Naive B cell (primary cell): ENCODE results near the gene LGALS9. TPM values are rescaled to one million over a fixed set of nuclear protein-coding genes. Genes with fewer than 3 reads are reported as not detected.
"Not testable (repeated sequence)": the region's sequence is repeated elsewhere in the genome, so short reads cannot be mapped to it uniquely, and the experiment has no call there.

Source experiments
- ATAC-seq, 2 donors: fragments of 150-1000 bp; cut with Tn5 transposase; 2 replicates each; pipeline ENCODE4 v1.10.0; 2021; ENCODE audit warnings: low read depth in 2 of 2, mild to moderate bottlenecking in 2 of 2, moderate library complexity in 2 of 2
- DNase-seq: peaks from one replicate; pipeline ENCODE4 v3.0.0; 2022
- H3K27ac Mint-ChIP-seq, 6 donors: one replicate each; pipeline ENCODE4 v1.8.0; 2020 to 2022; ENCODE audit warnings: mild to moderate bottlenecking in 6 of 6, mixed read lengths in 6 of 6, moderate library complexity in 5 of 6, inconsistent platforms in 2 of 6
- H3K27me3 Mint-ChIP-seq, 3 donors: one replicate each; pipeline ENCODE4 v1.8.0; 2021 to 2022; ENCODE audit warnings: mixed read lengths in 3 of 3, mild to moderate bottlenecking in 1 of 3
- H3K36me3 Mint-ChIP-seq, 2 donors: one replicate each; pipeline ENCODE4 v1.8.0; 2020 to 2022; ENCODE audit warnings: mixed read lengths in 2 of 2, inconsistent platforms in 1 of 2, mild to moderate bottlenecking in 1 of 2
- H3K4me1 Mint-ChIP-seq, 3 donors: one replicate each; pipeline ENCODE4 v1.8.0; 2020 to 2022; ENCODE audit warnings: mixed read lengths in 3 of 3, inconsistent platforms in 1 of 3, mild to moderate bottlenecking in 1 of 3, moderate library complexity in 1 of 3
- H3K4me3 Mint-ChIP-seq, 8 donors: one replicate each; pipeline ENCODE4 v1.8.0; 2020 to 2022; ENCODE audit warnings: mild to moderate bottlenecking in 8 of 8, mixed read lengths in 8 of 8, moderate library complexity in 8 of 8, inconsistent platforms in 2 of 8
- H3K9me3 Mint-ChIP-seq, 7 donors: one replicate each; pipeline ENCODE4 v1.8.0; 2020 to 2022; ENCODE audit warnings: mixed read lengths in 7 of 7, mild to moderate bottlenecking in 5 of 7, inconsistent platforms in 2 of 7, moderate library complexity in 1 of 7
- polyA plus RNA-seq, 6 donors: library from polyadenylated mRNA; unstranded; fragments of 300-500 nt; fragmentation: Illumina TruSeq; gene quantifications; one replicate each; pipeline ENCODE4 v1.2.3, GENCODE V29; 2021; ENCODE audit warnings: low read depth in 6 of 6

The LGALS9 gene
- polyA plus RNA-seq, 6 donors from 2014 or later: 70.6 to 109 (median 91.5) TPM

GRCh38 chr17:27667656-27668487 is 36.9 kb downstream of the LGALS9 start:
- Mint-ChIP-seq H3K36me3 (no peaks in the 10 kb centered on the region), H3K27me3 (peaks cover 0 to 22% (median 0%) of the 10 kb centered on the region in 3 donors), H3K27ac (no peak overlapping the region), H3K9me3 (no peaks in the 10 kb centered on the region), H3K4me3 (no peak overlapping the region), H3K4me1 (no peaks in the 10 kb centered on the region)
- ATAC-seq (no peak), DNase-seq (no peak)

DNA sequence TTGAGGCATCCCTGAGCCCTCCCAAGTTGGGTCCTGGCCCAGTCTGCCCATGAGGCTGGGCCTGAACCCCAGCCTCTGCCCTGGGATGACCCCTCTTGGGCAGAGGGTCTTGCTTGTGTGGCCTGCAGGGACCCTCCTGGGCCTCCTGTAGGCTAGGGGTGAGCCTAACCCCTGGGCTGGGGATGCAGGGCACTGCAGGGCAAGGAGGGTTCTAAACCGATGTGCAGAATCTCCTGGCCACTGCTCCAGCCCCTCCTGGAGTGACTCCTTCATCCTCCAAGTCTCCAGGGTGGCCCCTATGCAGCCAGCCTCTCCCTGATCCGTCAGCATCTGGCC is 37.5 kb downstream of the LGALS9 start:
- Mint-ChIP-seq H3K9me3 (no peaks in the 10 kb centered on the region), H3K4me1 (no peaks in the 10 kb centered on the region), H3K27me3 (peaks cover 0 to 22% (median 0%) of the 10 kb centered on the region in 3 donors), H3K4me3 (no peak overlapping the region), H3K27ac (no peak overlapping the region), H3K36me3 (no peaks in the 10 kb centered on the region)
- ATAC-seq (no peak), DNase-seq (no peak)

DNA sequence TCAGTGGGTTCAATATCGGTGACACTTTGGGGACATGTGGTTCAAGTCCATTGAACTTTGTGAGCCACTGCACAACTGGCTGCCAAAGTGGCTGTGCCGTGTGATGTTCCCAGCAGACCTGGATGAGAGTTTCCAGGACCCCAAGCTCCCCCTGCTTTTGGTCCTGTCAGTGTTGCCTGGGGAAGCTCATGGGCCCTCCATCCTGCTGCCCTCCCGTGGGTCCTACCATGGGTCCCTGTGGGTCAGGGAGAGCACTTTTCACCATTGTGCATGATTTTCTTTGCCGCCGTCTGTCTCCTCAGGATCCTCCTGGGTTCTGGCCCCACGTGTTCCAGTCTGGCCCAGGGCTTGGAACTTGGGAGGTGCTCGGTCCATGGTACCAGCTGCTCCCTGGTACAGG is 38.1 kb downstream of the LGALS9 start:
- DNase-seq: no peak
- ATAC-seq: no peak
- Mint-ChIP-seq H3K9me3 (no peaks in the 10 kb centered on the region), H3K36me3 (no peaks in the 10 kb centered on the region), H3K4me1 (no peaks in the 10 kb centered on the region), H3K27ac (no peak overlapping the region), H3K27me3 (peaks cover 0 to 22% (median 0%) of the 10 kb centered on the region in 3 donors), H3K4me3 (no peak overlapping the region)

- no peaks in the 10 kb centered on the region for H3K36me3 Mint-ChIP-seq
- peaks cover 0 to 22% (median 0%) of the 10 kb centered on the region in 3 donors for H3K27me3 Mint-ChIP-seq
- H3K9me3 Mint-ChIP-seq: no peaks in the 10 kb centered on the region
- H3K4me1 Mint-ChIP-seq: no peaks in the 10 kb centered on the region
- ATAC-seq: no peak
- H3K27ac Mint-ChIP-seq: no peak overlapping the region
- no peak overlapping the region for H3K4me3 Mint-ChIP-seq
- DNase-seq: no peak
Observed at GRCh38 chr17:27669850-27670249, 38.9 kb downstream of the LGALS9 start.

GRCh38 chr17:27670791-27671590 is 40.0 kb downstream of the LGALS9 start:
- no peak overlapping the region for H3K4me3 Mint-ChIP-seq
- DNase-seq: no peak
- no peak overlapping the region for H3K27ac Mint-ChIP-seq

GRCh38 chr17:27671591-27671910 is 40.6 kb downstream of the LGALS9 start:
- H3K4me1 Mint-ChIP-seq: no peaks in the 10 kb centered on the region
- no peak overlapping the region for H3K27ac Mint-ChIP-seq
- H3K9me3 Mint-ChIP-seq: no peaks in the 10 kb centered on the region
- no peaks in the 10 kb centered on the region for H3K36me3 Mint-ChIP-seq
- no peak for ATAC-seq
- H3K27me3 Mint-ChIP-seq: peaks cover 0 to 22% (median 14%) of the 10 kb centered on the region in 3 donors
- H3K4me3 Mint-ChIP-seq: no peak overlapping the region
- DNase-seq: no peak

More at GRCh38 chr17:27670791-27671590, 40.0 kb downstream of the LGALS9 start:
- ATAC-seq: no peak
- H3K36me3 Mint-ChIP-seq: no peaks in the 10 kb centered on the region
- no peaks in the 10 kb centered on the region for H3K4me1 Mint-ChIP-seq
- no peaks in the 10 kb centered on the region for H3K9me3 Mint-ChIP-seq
- peaks cover 0 to 22% (median 9%) of the 10 kb centered on the region in 3 donors for H3K27me3 Mint-ChIP-seq

DNA sequence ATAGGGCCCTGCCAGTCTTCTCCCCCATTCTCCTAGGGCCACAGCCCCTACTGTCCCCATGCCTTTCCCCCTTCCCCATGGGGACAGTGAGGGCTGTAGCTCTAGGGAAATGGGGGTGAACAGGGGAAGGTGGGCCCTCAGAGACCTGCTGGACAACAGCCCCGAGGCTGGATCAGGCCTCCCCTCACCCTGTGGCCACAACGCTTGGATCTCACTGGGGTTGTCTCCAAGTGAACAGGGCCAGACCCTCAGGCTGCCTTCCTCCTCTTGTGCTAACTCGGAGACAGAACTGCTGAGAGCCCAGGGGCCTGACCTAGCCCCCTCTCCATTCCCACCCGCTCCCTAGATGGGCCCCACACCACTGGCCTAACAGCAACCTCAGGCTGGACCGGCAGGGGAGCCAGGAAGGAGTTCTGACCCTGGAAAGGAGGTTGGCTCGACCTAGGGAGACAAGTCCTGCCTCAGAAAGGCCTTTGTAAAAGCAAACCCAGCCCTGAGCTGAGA is 41.0 kb downstream of the LGALS9 start:
- DNase-seq, H3K4me1 Mint-ChIP-seq, H3K4me3 Mint-ChIP-seq, H3K36me3 Mint-ChIP-seq, H3K9me3 Mint-ChIP-seq, H3K27ac Mint-ChIP-seq, ATAC-seq: not testable (repeated sequence)
- H3K27me3 Mint-ChIP-seq: peaks cover 0 to 22% (median 19%) of the 10 kb centered on the region in 3 donors

DNA sequence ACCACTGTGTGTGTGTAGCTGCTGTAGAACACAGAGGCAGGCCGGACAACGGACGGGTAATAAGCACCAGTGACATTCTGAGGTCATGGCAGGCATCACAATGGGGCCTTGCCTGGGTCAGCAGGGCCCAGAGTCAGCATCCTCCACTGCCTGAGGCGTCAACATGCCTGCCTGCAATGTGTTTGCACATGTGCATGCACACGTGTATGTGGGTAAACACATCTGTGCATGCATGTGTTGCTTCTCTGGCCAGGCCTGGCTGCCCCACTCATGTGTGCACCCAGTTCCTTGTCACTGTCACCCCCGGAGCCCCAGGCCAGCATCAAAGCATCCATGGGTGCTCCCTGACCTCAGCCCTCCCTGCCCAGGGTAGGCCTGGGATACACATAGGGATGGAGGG is 43.3 kb downstream of the LGALS9 start:
- Mint-ChIP-seq H3K9me3 (no peaks in the 10 kb centered on the region), H3K36me3 (no peaks in the 10 kb centered on the region), H3K4me1 (no peaks in the 10 kb centered on the region), H3K4me3 (no peak overlapping the region), H3K27ac (no peak overlapping the region), H3K27me3 (peaks cover 5 to 26% (median 15%) of the 10 kb centered on the region in 3 donors)
- no peak for DNase-seq
- ATAC-seq: no peak

GRCh38 chr17:27677191-27677590 is 46.2 kb downstream of the LGALS9 start:
- H3K27ac Mint-ChIP-seq: peak overlapping the region in 2 of 6 donors; percentile 56 to 95
- ATAC-seq (no peak), DNase-seq (no peak)
- peaks cover 5 to 26% (median 9%) of the 10 kb centered on the region in 3 donors for H3K27me3 Mint-ChIP-seq
- no peaks in the 10 kb centered on the region for H3K36me3 Mint-ChIP-seq
- H3K4me3 Mint-ChIP-seq: no peak overlapping the region
- no peaks in the 10 kb centered on the region for H3K4me1 Mint-ChIP-seq
- no peaks in the 10 kb centered on the region for H3K9me3 Mint-ChIP-seq

- Mint-ChIP-seq H3K9me3 (peaks cover 10 to 33% (median 25%) of the 10 kb centered on the region in 7 donors), H3K27me3 (peaks cover 25 to 43% (median 41%) of the 10 kb centered on the region in 3 donors), H3K36me3 (peaks cover 4 to 19% of the 10 kb centered on the region in 2 donors)
- H3K4me3 Mint-ChIP-seq, H3K27ac Mint-ChIP-seq, H3K4me1 Mint-ChIP-seq, ATAC-seq, DNase-seq: not testable (repeated sequence)
Observed at GRCh38 chr17:27686322-27686721, 55.3 kb downstream of the LGALS9 start.

DNA sequence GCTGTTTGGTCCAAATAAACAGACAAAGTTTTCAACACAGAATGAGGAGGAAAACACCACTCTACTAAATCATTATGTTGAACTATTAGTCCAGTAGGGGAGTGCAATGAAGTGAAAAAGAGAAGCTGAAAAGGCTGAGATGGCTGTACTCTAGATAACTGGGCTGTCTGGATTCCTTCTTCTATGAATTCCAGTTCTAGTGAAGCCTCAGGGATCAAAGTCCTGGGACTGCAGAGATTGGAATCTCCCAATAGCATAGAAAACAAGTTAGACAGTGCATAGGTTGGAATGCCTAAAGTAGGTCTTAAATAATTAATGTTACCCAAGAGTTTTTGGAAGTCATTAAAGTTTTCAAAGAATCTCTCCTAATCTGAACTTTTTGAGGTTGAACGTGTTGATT is 59.9 kb downstream of the LGALS9 start:
- DNase-seq (no peak), ATAC-seq (no peak)
- Mint-ChIP-seq H3K27ac (no peak overlapping the region), H3K4me1 (no peaks in the 10 kb centered on the region), H3K27me3 (peaks cover 6 to 26% (median 22%) of the 10 kb centered on the region in 3 donors), H3K9me3 (peaks cover 20 to 56% (median 32%) of the 10 kb centered on the region in 7 donors), H3K36me3 (peaks cover 9 to 29% of the 10 kb centered on the region in 2 donors), H3K4me3 (no peak overlapping the region)

GRCh38 chr17:27695254-27695814 is 64.3 kb downstream of the LGALS9 start:
- H3K27ac Mint-ChIP-seq, ATAC-seq, H3K4me1 Mint-ChIP-seq, DNase-seq, H3K4me3 Mint-ChIP-seq: not testable (repeated sequence)
- Mint-ChIP-seq H3K9me3 (peaks cover 20 to 62% (median 36%) of the 10 kb centered on the region in 7 donors), H3K36me3 (peaks cover 9 to 32% of the 10 kb centered on the region in 2 donors), H3K27me3 (peaks cover 8 to 16% (median 15%) of the 10 kb centered on the region in 3 donors)
